HepG2 (cell line): Measurements from ENCODE around the gene ERO1A.

Source experiments
- ATF3 ChIP-seq: sonication (generic); formaldehyde crosslinking; IDR thresholded peaks from 2 replicates; pipeline ENCODE4 v1.4.0; 2020; ENCODE audit warnings: missing genetic modification reagents
- HNF4A ChIP-seq: sonication (generic); formaldehyde crosslinking; IDR thresholded peaks from 2 replicates; pipeline ENCODE4 v1.4.0; 2020; ENCODE audit warnings: missing genetic modification reagents
- NPAS2 ChIP-seq: sonication (generic); formaldehyde crosslinking; IDR thresholded peaks from 2 replicates; pipeline ENCODE4 v1.8.0; 2022; ENCODE audit warnings: mild to moderate bottlenecking, missing genetic modification reagents, borderline replicate concordance
- PBX3 ChIP-seq: sonication (generic); formaldehyde crosslinking; IDR thresholded peaks from 2 replicates; pipeline ENCODE4 v1.8.1; 2023; ENCODE audit warnings: missing genetic modification reagents, inconsistent platforms, borderline replicate concordance
- POLR2A ChIP-seq, 2 experiments: IDR thresholded peaks; 2 replicates each; pipeline ENCODE4 v1.6.1; 2011; ENCODE audit warnings: low read depth in 2 of 2, low read length in 2 of 2, mild to moderate bottlenecking in 1 of 2, moderate library complexity in 1 of 2; ENCODE audit not compliant: insufficient read depth in 1 of 2
- ZFP1 ChIP-seq: IDR thresholded peaks from 2 replicates; pipeline ENCODE4 v1.6.1; 2016
- ZNF232 ChIP-seq: sonication (generic); formaldehyde crosslinking; IDR thresholded peaks from 2 replicates; pipeline ENCODE4 v1.4.0; 2020; ENCODE audit warnings: missing genetic modification reagents, borderline replicate concordance
- TF ChIP-seq, protein P1 (sequence below): sonication (generic); formaldehyde crosslinking; IDR thresholded peaks from 2 replicates; pipeline ENCODE4 v1.5.0; 2020; ENCODE audit warnings: mild to moderate bottlenecking, missing genetic modification reagents, moderate library complexity

GRCh38 chr14:52618602-52619001 lies 76.8 kb downstream of the ERO1A start:
- TF ChIP-seq NPAS2 (no peak), ZFP1 (CRISPR knock-in tag) (no peak), ZNF232 (CRISPR knock-in tag) (no peak), PBX3 (CRISPR knock-in tag) (no peak), ATF3 (CRISPR knock-in tag) (no peak), HNF4A (CRISPR knock-in tag) (no peak), POLR2A (IDR thresholded peaks at IDR 0.05; ENCODE audit: insufficient read depth in 1 of 2, low read depth in 2 of 2, low read length in 2 of 2) (no peak)
- TF ChIP-seq, protein P1, sequence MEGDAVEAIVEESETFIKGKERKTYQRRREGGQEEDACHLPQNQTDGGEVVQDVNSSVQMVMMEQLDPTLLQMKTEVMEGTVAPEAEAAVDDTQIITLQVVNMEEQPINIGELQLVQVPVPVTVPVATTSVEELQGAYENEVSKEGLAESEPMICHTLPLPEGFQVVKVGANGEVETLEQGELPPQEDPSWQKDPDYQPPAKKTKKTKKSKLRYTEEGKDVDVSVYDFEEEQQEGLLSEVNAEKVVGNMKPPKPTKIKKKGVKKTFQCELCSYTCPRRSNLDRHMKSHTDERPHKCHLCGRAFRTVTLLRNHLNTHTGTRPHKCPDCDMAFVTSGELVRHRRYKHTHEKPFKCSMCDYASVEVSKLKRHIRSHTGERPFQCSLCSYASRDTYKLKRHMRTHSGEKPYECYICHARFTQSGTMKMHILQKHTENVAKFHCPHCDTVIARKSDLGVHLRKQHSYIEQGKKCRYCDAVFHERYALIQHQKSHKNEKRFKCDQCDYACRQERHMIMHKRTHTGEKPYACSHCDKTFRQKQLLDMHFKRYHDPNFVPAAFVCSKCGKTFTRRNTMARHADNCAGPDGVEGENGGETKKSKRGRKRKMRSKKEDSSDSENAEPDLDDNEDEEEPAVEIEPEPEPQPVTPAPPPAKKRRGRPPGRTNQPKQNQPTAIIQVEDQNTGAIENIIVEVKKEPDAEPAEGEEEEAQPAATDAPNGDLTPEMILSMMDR (CRISPR knock-in tag), result no peak
